ENCODE data around the gene IP6K1.
A peak's percentile ranks its signal among the peaks of the same experiment; 100 is the strongest.
"Not testable (repeated sequence)": the region's sequence is repeated elsewhere in the genome, so short reads cannot be mapped to it uniquely, and the experiment has no call there.

IP6K1 gene

GRCh38 chr3:49711489-49711888 lies 74.9 kb downstream of the IP6K1 start:
- no peak for DNase-seq (ENCODE audit: low spot score)

- DNase-seq (ENCODE audit: low spot score), result no peak
Observed at GRCh38 chr3:49709852-49710251, 76.5 kb downstream of the IP6K1 start.

GRCh38 chr3:49707113-49707480 lies 79.2 kb downstream of the IP6K1 start:
- DNase-seq (ENCODE audit: low spot score), result no peak

- DNase-seq (ENCODE audit: low spot score), result no peak
Observed at GRCh38 chr3:49706456-49707112, 79.8 kb downstream of the IP6K1 start.

- DNase-seq (ENCODE audit: low spot score), result no peak
Observed at GRCh38 chr3:49705390-49705960, 80.9 kb downstream of the IP6K1 start.

GRCh38 chr3:49704629-49705028 lies 81.7 kb downstream of the IP6K1 start:
- DNase-seq (ENCODE audit: low spot score), result no peak

- DNase-seq (ENCODE audit: low spot score), result no peak
Observed at GRCh38 chr3:49703956-49704355, 82.4 kb downstream of the IP6K1 start.

- DNase-seq (ENCODE audit: low spot score), result peak; percentile 94
Observed at GRCh38 chr3:49703443-49703927, 82.9 kb downstream of the IP6K1 start.

- DNase-seq (ENCODE audit: low spot score), result no peak
Observed at GRCh38 chr3:49702672-49703071, 83.7 kb downstream of the IP6K1 start.

GRCh38 chr3:49701388-49702077 lies 84.8 kb downstream of the IP6K1 start:
- DNase-seq (ENCODE audit: low spot score), result peak; percentile 81

- DNase-seq (ENCODE audit: low spot score), result peak; percentile 62
Observed at GRCh38 chr3:49700453-49701128, 85.8 kb downstream of the IP6K1 start.

- no peak for DNase-seq (ENCODE audit: low spot score)
Observed at GRCh38 chr3:49700014-49700413, 86.3 kb downstream of the IP6K1 start.

- DNase-seq (ENCODE audit: low spot score), result no peak
Observed at GRCh38 chr3:49699281-49699979, 86.9 kb downstream of the IP6K1 start.

GRCh38 chr3:49695350-49696015 lies 90.9 kb downstream of the IP6K1 start:
- not testable (repeated sequence) for DNase-seq (ENCODE audit: low spot score)

GRCh38 chr3:49694409-49695070 lies 91.8 kb downstream of the IP6K1 start:
- DNase-seq (ENCODE audit: low spot score), result not testable (repeated sequence)

GRCh38 chr3:49691481-49691880 lies 94.9 kb downstream of the IP6K1 start:
- DNase-seq (ENCODE audit: low spot score), result not testable (repeated sequence)

- DNase-seq (ENCODE audit: low spot score), result not testable (repeated sequence)
Observed at GRCh38 chr3:49690856-49691255, 95.5 kb downstream of the IP6K1 start.

GRCh38 chr3:49689908-49690624 lies 96.3 kb downstream of the IP6K1 start:
- not testable (repeated sequence) for DNase-seq (ENCODE audit: low spot score)

GRCh38 chr3:49689046-49689907 lies 97.1 kb downstream of the IP6K1 start, which contains the start of the genes MST1 and RNF123:
MST1 (minus strand) TSS chr3:49689474; CDS start chr3:49688691, 783 bp downstream.
RNF123 (plus strand) TSS chr3:49689557; CDS start chr3:49691166, 1,609 bp downstream.
- DNase-seq (ENCODE audit: low spot score), result peak; percentile 95
